HepG2 (cell line): ENCODE results near the gene SLC35F3. TPM values are rescaled to one million over a fixed set of nuclear protein-coding genes. Genes with fewer than 3 reads are reported as not detected.

Experiments
- ARHGAP35 ChIP-seq: sonication (generic); formaldehyde crosslinking; IDR thresholded peaks from 2 replicates; pipeline ENCODE4 v1.9.0; 2022; ENCODE audit warnings: mild to moderate bottlenecking, inconsistent platforms, moderate library complexity, missing genetic modification reagents, borderline replicate concordance
- DNMT1 ChIP-seq: sonication (generic); formaldehyde crosslinking; IDR thresholded peaks from 2 replicates; pipeline ENCODE4 v1.5.1; 2020; ENCODE audit warnings: mild to moderate bottlenecking, missing genetic modification reagents
- FOXA1 ChIP-seq, 2 experiments: fragments of 450-650 bp in 1 of 2; sonication (generic) in 1 of 2; formaldehyde crosslinking in 1 of 2; IDR thresholded peaks; 2 replicates each; pipeline versions ENCODE4 v1.4.0 to v1.6.1; 2016 to 2020; ENCODE audit warnings: missing genetic modification reagents in 1 of 2
- IRX3 ChIP-seq: sonication (generic); formaldehyde crosslinking; IDR thresholded peaks from 2 replicates; pipeline ENCODE4 v1.8.1; 2023; ENCODE audit warnings: mild to moderate bottlenecking, low read depth, missing genetic modification reagents, borderline replicate concordance
- MATR3 ChIP-seq: sonication (generic); formaldehyde crosslinking; IDR thresholded peaks from 2 replicates; pipeline ENCODE4 v1.4.0; 2020; ENCODE audit warnings: missing genetic modification reagents
- NFRKB ChIP-seq: fragments of 450-650 bp; IDR thresholded peaks from 2 replicates; pipeline ENCODE4 v1.6.1; 2017
- PCBP1 ChIP-seq: fragments of 200-400 bp; formaldehyde crosslinking; IDR thresholded peaks from 2 replicates; pipeline ENCODE4 v1.6.1; 2017; ENCODE audit warnings: mild to moderate bottlenecking, low read depth, low read length, borderline replicate concordance
- SOX5 ChIP-seq: IDR thresholded peaks from 2 replicates; pipeline ENCODE4 v1.6.1; 2016; ENCODE audit warnings: borderline replicate concordance
- TBL1XR1 ChIP-seq: fragments of 150-350 bp; IDR thresholded peaks from 2 replicates; pipeline ENCODE4 v1.6.1; 2014; ENCODE audit warnings: borderline replicate concordance, low read length; ENCODE audit not compliant: partially characterized antibody
- YY1 ChIP-seq: IDR thresholded peaks from 2 replicates; pipeline ENCODE4 v1.6.1; 2011; ENCODE audit warnings: low read length, low read depth, moderate library complexity, mild to moderate bottlenecking; ENCODE audit not compliant: insufficient read depth, insufficient replicate concordance
- ZFP36L2 ChIP-seq: sonication (generic); formaldehyde crosslinking; IDR thresholded peaks from 2 replicates; pipeline ENCODE4 v1.4.0; 2020; ENCODE audit warnings: missing genetic modification reagents
- ZNF460 ChIP-seq: sonication (generic); formaldehyde crosslinking; IDR thresholded peaks from 2 replicates; pipeline ENCODE4 v1.5.1; 2020; ENCODE audit warnings: missing genetic modification reagents, mild to moderate bottlenecking, borderline replicate concordance
- ZNF501 ChIP-seq: sonication (generic); formaldehyde crosslinking; IDR thresholded peaks from 2 replicates; pipeline ENCODE4 v1.5.1; 2020; ENCODE audit warnings: mild to moderate bottlenecking, moderate library complexity, missing genetic modification reagents
- ZNF552 ChIP-seq: sonication (generic); formaldehyde crosslinking; IDR thresholded peaks from 2 replicates; pipeline ENCODE4 v1.9.0; 2022; ENCODE audit warnings: missing genetic modification reagents, mild to moderate bottlenecking, borderline replicate concordance
- polyA plus RNA-seq, 8 experiments: library from polyadenylated mRNA; depleted of rRNA in 3 of 8; stranded (reverse) in 7 of 8; unstranded in 1 of 8; fragments of >200 nt; fragmentation: Illumina TruSeq in 4 of 8; extraction: Trizol in 4 of 8; gene quantifications; 2 replicates each; pipeline versions ENCODE4 v1.2.1 to v1.2.3, GENCODE V29; 2011 to 2016; ENCODE audit warnings: low read depth in 4 of 8, missing spikeins in 1 of 8, mixed read lengths in 1 of 8; ENCODE audit not compliant: insufficient read depth in 1 of 8
- total RNA-seq, 5 experiments: library from RNA; depleted of rRNA; stranded (reverse); fragments of >200 nt; fragmentation: Illumina TruSeq; extraction: Trizol; gene quantifications; 2 replicates each; pipeline ENCODE4 v1.2.3, GENCODE V29; 2016; ENCODE audit warnings: low read depth in 1 of 5
- TF ChIP-seq, protein P1 (sequence below): sonication (generic); formaldehyde crosslinking; IDR thresholded peaks from 2 replicates; pipeline ENCODE4 v1.4.0; 2020; ENCODE audit warnings: missing genetic modification reagents, borderline replicate concordance
- TF ChIP-seq, protein P2 (sequence below): sonication (generic); formaldehyde crosslinking; IDR thresholded peaks from 2 replicates; pipeline ENCODE4 v1.8.0; 2022; ENCODE audit warnings: missing genetic modification reagents, mild to moderate bottlenecking, borderline replicate concordance
- TF ChIP-seq, protein P3 (sequence below): sonication (generic); formaldehyde crosslinking; IDR thresholded peaks from 2 replicates; pipeline ENCODE4 v1.4.0; 2020; ENCODE audit warnings: missing genetic modification reagents
- TF ChIP-seq, protein P4 (sequence below): sonication (generic); formaldehyde crosslinking; IDR thresholded peaks from 2 replicates; pipeline ENCODE4 v1.4.0; 2020; ENCODE audit warnings: mild to moderate bottlenecking, low read depth, missing genetic modification reagents

The SLC35F3 gene
- total and polyA plus RNA-seq, 2 of the 13 experiments (the other 11 are each of a cell fraction or from before 2014, with no cell fraction given): not detected

DNA sequence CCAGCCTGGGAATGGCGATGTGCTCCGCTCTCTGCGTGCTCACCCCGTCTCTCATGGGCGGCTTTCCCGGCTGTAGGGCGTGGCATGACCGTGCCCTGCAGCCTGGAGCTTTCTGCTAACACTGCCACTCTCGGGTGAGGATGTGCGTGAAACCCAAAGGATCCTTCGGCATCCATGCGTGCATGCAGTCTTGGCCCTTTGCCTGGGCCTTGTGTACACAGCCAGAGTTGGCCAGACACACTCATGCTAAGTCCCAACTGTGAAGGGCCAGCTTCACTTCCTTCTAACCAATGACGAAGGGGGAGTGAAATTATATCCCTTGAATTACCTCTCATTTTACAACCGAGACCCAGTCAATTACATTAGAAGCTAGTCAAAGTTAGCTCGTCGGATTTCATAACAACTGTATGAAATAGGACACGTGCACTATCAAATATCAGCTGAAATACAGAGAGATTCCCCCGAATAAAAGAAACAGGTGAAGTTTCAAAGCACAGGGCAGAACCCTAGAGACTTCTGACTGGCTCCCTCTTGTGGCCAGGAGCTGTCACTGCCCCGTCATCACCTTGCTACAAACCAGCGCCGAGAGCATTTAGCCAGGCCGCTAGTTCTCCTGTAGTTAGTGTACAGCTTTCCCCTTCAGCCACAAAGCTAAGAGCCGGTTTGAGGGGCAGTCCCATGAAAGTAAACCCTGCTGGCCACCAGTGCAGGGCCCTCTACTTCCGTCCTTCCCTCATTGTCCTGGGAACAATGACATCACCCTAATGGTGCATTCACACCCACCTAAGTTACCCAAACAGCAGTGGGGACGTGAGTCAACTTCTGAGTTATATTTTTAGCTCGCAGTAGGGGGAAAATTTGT lies 405.4 kb downstream of the SLC35F3 start (continued):
- TF ChIP-seq YY1 (no peak), ZFP36L2 (no peak), ZNF552 (CRISPR knock-in tag) (no peak), DNMT1 (no peak), FOXA1 (IDR thresholded peaks at IDR 0.05) (no peak), FOXA1 (CRISPR knock-in tag; IDR thresholded peaks at IDR 0.05) (peak; percentile 42; the same call in 1 of the 2 replicates), PCBP1 (no peak), MATR3 (CRISPR knock-in tag) (no peak), SOX5 (CRISPR knock-in tag) (no peak), TBL1XR1 (no peak), ZNF501 (CRISPR knock-in tag) (peak; percentile 37; the same call in 1 of the 2 replicates), IRX3 (CRISPR knock-in tag) (no peak), ARHGAP35 (CRISPR knock-in tag) (no peak), NFRKB (no peak), ZNF460 (CRISPR knock-in tag) (no peak)
- TF ChIP-seq, protein P1, sequence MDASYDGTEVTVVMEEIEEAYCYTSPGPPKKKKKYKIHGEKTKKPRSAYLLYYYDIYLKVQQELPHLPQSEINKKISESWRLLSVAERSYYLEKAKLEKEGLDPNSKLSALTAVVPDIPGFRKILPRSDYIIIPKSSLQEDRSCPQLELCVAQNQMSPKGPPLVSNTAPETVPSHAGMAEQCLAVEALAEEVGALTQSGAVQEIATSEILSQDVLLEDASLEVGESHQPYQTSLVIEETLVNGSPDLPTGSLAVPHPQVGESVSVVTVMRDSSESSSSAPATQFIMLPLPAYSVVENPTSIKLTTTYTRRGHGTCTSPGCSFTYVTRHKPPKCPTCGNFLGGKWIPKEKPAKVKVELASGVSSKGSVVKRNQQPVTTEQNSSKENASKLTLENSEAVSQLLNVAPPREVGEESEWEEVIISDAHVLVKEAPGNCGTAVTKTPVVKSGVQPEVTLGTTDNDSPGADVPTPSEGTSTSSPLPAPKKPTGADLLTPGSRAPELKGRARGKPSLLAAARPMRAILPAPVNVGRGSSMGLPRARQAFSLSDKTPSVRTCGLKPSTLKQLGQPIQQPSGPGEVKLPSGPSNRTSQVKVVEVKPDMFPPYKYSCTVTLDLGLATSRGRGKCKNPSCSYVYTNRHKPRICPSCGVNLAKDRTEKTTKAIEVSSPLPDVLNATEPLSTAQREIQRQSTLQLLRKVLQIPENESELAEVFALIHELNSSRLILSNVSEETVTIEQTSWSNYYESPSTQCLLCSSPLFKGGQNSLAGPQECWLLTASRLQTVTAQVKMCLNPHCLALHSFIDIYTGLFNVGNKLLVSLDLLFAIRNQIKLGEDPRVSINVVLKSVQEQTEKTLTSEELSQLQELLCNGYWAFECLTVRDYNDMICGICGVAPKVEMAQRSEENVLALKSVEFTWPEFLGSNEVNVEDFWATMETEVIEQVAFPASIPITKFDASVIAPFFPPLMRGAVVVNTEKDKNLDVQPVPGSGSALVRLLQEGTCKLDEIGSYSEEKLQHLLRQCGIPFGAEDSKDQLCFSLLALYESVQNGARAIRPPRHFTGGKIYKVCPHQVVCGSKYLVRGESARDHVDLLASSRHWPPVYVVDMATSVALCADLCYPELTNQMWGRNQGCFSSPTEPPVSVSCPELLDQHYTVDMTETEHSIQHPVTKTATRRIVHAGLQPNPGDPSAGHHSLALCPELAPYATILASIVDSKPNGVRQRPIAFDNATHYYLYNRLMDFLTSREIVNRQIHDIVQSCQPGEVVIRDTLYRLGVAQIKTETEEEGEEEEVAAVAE: no peak
- TF ChIP-seq, protein P2, sequence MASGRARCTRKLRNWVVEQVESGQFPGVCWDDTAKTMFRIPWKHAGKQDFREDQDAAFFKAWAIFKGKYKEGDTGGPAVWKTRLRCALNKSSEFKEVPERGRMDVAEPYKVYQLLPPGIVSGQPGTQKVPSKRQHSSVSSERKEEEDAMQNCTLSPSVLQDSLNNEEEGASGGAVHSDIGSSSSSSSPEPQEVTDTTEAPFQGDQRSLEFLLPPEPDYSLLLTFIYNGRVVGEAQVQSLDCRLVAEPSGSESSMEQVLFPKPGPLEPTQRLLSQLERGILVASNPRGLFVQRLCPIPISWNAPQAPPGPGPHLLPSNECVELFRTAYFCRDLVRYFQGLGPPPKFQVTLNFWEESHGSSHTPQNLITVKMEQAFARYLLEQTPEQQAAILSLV (CRISPR knock-in tag): no peak
- TF ChIP-seq, protein P3, sequence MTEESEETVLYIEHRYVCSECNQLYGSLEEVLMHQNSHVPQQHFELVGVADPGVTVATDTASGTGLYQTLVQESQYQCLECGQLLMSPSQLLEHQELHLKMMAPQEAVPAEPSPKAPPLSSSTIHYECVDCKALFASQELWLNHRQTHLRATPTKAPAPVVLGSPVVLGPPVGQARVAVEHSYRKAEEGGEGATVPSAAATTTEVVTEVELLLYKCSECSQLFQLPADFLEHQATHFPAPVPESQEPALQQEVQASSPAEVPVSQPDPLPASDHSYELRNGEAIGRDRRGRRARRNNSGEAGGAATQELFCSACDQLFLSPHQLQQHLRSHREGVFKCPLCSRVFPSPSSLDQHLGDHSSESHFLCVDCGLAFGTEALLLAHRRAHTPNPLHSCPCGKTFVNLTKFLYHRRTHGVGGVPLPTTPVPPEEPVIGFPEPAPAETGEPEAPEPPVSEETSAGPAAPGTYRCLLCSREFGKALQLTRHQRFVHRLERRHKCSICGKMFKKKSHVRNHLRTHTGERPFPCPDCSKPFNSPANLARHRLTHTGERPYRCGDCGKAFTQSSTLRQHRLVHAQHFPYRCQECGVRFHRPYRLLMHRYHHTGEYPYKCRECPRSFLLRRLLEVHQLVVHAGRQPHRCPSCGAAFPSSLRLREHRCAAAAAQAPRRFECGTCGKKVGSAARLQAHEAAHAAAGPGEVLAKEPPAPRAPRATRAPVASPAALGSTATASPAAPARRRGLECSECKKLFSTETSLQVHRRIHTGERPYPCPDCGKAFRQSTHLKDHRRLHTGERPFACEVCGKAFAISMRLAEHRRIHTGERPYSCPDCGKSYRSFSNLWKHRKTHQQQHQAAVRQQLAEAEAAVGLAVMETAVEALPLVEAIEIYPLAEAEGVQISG (CRISPR knock-in tag): peak; percentile 45; the same call in 1 of the 2 replicates
- TF ChIP-seq, protein P4, sequence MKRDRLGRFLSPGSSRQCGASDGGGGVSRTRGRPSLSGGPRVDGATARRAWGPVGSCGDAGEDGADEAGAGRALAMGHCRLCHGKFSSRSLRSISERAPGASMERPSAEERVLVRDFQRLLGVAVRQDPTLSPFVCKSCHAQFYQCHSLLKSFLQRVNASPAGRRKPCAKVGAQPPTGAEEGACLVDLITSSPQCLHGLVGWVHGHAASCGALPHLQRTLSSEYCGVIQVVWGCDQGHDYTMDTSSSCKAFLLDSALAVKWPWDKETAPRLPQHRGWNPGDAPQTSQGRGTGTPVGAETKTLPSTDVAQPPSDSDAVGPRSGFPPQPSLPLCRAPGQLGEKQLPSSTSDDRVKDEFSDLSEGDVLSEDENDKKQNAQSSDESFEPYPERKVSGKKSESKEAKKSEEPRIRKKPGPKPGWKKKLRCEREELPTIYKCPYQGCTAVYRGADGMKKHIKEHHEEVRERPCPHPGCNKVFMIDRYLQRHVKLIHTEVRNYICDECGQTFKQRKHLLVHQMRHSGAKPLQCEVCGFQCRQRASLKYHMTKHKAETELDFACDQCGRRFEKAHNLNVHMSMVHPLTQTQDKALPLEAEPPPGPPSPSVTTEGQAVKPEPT: no peak
